Left hindlimb (tissue), 1 donor: ENCODE measurements around the gene CRCP.
"Not testable (repeated sequence)": the region's sequence is repeated elsewhere in the genome, so short reads cannot be mapped to it uniquely, and the experiment has no call there.

ENCODE experiments used
- DNase-seq: peaks from one replicate; pipeline ENCODE4 v3.0.0-alpha.2; 2018

The CRCP gene

DNA sequence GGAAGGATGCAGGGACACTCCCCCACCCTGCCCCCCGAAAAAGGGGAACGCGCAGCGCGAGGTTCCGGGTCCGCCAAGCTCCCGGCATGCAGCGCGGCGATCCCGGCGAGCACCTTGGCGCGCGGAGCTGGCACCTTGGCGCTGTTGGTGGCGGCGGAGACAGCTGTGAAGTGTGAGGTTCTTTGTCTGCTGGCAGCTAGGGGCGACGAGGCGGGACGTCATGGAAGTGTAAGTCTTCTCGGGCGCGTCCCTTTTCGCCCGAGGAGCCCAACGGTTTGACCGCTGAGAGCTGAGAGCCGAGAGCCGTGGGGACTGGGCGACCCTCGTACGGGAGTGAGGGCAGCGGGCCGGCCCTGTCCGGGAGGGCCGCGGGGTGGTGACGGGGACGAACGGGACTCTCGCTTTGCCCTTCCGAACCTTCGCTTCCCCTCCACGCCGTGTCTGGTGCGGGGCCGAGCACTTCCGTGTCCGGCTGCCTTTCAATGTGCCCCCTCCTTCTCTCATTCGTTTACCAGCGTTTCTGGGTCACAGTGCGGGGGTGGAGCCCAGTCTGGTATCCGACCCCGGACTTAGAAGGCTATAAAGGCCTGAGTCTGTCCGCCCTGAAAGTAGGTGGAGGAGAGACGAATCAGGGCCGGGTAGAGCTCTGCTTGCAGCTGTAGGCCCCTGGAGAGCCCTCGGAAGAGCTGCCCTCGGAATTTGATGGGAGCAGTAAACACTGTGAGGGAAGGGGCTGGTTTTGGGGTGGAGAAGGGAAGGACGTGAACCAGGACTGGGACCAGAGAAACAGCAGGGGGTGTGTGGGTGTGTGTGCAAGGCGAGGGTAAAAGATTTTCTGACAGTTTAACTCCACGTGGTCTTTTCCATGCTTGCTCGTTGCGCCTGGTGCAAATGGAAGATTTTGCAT, at the start of gene CRCP:
Gene CRCP, plus strand, starts transcription at position 105 of the 907 bp plus-strand sequence. Its CDS starts 116 bp downstream, at position 221.
- DNase-seq: peak; percentile 88

DNA sequence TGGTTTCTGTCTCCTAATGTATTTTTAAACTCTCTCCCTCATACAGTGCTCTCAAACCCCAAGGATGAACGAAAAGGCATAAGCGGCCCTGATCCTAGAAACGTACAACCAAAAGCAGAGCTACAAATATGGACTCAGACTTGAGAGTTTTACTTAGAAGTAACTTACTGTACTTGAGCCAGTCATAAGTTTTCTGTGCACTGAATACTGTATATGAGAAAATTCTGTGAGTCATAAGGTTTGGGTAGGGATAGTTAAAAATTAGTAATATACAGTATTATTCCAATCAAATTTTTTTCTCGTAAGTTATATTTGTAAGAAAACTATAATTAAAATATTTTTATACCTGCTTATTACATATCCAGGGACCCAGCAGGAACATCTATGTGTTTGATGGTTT, 44.9 kb upstream of the CRCP start:
- DNase-seq: no peak

DNA sequence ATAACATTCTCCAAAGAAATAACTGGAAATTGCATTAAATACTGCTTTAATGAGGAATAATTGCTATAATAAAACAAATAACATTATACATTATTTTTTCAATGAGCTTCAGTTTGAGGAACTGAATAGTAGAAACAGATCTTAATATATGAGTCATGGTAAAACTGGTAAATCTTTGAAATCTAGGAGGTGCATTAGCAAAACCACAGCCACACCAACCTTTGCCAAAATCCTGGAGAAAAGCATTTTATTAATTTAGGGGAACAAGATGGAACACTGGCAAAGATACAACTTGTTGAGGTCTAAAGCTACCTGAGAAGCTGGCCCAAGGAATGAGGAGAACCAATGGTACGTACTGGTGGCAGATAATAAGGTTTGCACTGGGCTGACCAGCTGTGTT, 44.4 kb upstream of the CRCP start:
- no peak for DNase-seq

DNA sequence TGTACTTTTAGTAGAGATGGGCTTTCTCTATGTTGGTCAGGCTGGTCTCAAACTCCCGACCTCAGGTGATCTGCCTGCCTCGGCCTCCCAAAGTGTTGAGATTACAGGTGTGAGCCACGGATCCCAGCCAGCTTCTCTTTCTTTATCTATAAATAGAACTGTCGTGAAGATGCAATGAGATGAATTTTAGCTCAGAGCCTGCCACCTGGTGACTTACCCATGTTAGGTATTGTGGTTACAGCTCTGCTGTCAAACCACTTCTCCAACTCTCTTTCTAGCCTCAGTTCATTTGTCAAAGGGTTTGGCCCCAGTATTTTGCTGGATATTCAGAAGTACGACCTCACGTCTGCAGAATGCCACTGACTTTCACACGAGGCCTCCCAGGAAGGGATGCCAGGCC, 42.4 kb upstream of the CRCP start:
- DNase-seq: not testable (repeated sequence)

DNA sequence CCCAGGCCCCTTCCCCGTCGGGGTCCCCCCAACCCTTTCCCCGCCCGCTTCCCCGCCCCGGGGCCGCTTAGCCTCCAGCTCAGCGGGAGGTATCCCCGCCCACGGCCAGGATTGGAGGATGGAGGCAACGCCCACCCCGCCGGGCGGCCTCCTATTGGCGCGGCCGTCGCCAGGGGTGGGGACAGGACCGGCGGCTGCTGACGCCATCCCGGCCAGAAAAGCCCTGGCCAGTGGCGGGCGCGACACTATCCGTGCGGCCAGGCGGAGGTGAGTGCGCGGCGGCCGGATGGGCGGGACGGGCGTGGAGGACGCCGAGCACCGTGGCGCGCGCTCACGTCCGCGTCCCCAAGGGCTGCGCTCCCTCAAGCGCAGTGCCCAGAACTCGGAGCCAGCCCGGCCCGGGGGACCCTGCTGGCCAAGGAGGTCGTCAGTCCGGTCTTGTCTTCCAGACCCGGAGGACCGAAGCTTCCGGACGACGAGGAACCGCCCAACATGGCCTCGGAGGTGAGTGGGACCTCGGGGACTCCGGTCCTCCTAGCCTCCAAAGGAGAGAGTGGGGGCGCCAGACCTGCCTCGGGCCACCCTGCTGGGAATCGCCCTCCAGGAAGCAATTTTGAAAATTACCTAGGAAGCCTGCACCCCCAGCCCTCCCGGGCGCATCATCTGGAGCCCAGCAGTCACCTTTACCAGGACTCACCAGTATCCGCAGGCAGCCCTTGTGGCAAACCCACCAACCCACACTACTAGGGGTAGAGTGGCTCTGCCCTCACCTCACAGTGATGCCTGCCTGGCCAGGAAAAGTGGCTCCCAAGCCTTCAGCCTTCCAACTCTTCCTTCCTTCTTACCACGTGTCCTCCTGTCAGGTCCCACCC, 38.8 kb upstream of the CRCP start, which contains the start of gene ASL:
Gene ASL, plus strand, starts transcription at position 230 of the 872 bp plus-strand sequence. Its CDS starts 263 bp downstream, at position 493.
- DNase-seq: peak; percentile 94

DNA sequence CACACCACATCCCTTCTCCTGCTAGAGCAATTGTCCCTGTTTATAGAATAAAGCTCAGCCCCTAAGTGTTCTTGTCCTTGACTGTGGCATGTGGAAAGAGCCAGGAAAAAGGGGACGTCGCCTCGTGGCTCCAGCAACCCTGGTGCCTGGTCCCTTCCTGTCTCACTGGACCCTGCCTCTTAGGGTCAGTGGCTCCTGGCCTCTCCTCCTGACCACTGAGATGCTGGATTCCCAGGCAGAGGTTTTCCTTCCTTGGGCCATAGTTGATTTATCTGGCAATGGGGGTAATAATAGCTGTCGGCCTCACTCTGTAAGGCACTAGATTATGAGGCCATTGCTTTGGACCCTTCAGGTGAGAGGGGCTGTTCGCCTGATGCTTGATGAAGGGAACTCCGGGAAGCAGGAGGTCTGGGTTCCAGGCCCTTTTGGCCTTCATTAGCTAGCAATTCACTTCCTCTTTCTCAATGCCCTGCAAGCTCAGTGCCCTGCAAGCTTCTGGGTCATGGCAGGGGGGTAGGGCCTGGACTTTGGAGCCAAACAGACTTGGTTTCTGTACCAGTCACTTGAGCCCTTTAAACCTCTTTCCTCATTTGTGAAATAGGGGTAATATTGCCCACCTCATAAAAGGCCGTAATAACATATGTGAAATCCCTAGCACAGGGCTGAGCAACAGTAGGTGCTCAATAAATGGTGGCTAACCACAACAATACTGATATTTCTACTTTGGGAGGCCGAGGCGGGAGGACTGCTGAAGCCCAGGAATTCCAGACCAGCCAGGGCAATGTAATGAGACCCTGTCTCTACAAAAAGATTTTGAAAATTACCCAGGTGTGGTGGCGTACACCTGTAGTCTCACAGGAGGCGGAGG, 38.0 kb upstream of the CRCP start:
- DNase-seq: no peak

DNA sequence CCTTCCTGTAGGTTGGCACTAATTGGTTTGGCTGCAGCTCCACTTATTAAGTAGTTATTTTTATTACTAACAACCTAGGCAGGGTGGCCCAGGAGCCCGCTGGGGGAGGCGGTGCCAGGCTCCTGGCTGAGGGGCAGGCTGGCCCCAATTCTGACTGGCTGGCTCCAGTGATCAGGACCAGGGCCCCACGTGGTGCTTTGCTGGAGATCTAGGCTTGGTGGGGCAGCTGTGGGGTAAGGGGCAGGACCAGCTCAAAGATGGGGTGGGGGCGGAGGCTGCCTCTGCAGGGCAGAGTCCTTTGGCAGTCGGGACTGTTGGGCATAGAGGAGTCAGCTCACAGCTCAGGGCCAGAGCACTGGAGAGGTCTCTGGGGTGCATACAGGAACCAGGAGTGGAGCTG, 36.6 kb upstream of the CRCP start:
- no peak for DNase-seq

DNA sequence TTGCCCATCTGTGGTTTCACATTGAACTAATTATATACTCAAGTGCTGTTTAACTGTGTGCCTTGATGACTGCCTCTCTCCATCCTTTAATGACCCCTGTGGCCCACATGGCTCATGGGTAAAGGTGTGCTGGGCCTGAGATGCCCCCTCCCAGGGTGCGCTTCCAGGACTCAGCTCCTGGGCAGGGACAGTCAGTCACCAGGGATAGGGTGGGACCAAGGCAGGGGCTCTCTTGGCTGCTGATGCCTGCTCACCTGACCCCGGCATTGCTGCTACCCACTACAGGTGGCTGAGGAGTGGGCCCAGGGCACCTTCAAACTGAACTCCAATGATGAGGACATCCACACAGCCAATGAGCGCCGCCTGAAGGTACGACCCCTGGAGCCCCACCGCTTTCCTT, 32.6 kb upstream of the CRCP start:
- no peak for DNase-seq

DNA sequence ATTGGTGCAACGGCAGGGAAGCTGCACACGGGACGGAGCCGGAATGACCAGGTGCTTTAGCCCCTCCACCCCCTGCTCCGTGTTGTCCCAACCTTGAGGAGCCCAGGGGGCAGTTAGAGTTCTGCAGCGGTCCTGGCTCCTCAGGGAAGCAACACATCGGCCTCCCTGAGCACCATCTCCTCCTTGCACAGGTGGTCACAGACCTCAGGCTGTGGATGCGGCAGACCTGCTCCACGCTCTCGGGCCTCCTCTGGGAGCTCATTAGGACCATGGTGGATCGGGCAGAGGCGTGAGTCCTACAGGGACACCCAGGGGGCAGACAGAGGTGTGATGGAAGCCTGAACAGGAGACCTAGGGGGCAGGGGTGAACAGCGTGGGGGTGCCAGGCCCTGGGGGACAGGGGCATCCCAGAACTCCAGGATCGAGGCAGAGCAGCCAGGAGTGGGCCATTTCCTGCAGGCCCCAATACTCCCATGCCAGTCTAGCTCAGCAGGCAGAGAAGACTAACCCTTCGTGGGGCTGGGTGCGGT, 31.7 kb upstream of the CRCP start:
- DNase-seq: no peak

DNA sequence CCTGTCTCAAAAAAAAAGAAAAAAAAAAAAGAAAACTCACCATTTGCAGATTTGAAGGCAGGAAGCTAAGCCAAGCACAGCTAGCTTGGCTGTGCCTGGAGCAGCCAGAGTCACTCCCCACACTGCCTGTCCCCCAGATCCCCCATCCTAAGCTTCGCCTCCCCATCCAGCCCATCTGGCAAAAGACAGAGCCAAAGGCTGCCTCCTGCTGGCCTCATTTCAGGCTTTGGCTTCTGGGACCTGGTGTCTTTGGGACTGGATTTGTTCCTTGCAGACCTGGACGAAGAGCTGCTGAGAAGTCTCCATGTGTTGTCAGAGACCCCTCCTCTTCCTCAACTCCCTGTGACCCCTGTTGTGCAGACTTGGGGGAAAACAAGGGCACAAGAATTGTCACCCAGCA, 31.0 kb upstream of the CRCP start:
- DNase-seq: no peak

DNA sequence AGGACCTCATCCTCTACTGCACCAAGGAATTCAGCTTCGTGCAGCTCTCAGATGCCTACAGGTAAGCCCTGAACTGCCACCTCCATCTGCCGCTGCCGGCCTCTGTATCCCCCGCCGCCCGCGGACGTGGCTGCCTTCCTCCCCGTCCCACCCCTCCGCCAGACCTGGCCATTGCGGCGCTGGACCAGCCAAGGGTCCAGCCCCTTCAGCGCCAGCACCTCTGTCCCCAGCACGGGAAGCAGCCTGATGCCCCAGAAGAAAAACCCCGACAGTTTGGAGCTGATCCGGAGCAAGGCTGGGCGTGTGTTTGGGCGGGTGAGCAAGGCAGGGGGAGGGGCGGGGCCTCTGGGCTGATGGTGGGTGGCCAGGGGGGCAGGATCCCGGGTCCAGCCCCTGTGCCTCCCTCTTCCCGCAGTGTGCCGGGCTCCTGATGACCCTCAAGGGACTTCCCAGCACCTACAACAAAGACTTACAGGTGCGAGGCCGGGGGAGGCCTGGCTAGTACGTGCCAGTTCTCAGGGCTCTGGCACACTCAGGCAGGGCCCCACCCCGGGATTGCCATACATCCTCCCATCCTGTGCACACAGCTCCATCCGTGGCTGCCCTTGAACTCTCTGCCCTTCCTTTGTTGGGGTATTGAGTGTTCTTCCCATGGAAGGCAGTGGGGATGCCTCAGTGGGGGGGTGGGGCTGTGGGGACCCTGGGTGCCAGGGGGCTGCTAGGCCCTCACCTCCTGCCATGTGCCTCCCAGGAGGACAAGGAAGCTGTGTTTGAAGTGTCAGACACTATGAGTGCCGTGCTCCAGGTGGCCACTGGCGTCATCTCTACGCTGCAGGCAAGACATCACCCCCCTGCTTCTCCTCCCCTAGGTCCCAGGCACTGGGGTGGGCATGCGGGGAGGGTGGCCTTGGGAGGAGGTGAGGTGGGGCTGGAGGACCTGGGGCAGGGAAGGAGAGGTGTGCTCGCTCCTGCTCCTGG, 25.5 kb upstream of the CRCP start:
- DNase-seq: no peak

DNA sequence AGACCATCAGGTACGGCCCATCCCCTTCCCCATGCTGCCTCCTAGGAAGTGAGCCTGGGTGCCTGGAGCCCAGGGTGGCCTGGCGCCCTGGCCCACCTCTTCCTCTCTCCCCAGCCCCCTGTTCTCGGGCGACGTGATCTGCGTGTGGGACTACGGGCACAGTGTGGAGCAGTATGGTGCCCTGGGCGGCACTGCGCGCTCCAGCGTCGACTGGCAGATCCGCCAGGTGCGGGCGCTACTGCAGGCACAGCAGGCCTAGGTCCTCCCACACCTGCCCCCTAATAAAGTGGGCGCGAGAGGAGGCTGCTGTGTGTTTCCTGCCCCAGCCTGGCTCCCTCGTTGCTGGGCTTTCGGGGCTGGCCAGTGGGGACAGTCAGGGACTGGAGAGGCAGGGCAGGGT, 22.0 kb upstream of the CRCP start:
- DNase-seq: no peak

DNA sequence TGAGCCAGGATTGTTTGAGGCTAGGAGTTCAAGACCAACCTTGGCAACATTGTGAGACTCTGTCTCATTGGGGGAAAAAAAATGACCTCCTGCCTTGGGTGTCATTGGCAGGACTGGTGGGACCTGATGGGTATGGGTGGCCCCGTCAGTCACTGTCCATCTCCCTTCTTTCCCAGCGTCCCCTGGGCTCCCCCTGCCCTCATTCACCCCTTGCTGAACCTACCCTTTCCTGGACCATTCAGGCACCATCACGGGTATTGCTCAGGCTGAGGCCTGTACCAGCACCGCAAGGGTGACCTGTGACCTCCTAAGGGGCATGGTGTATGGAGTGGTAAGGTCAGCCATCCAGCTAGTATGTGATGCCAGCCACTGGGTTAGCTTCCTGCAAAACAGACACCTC, 19.6 kb upstream of the CRCP start:
- DNase-seq: no peak

DNA sequence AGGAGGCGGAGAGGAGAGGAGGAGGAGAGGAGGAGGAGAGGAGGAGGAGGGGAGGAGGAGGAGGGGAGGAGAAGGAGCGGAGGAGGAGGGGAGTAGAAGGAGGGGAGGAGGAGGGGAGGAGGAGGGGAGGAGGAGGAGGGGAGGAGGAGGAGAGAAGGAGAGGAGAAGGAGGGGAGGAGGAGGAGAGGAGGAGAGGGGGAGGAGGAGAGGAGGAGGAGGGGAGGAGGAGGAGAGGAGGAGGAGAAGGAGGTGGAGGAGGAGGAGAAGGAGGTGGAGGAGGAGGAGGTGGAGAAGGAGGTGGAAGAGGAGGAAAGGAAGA, 15.5 kb upstream of the CRCP start:
- no peak for DNase-seq

DNA sequence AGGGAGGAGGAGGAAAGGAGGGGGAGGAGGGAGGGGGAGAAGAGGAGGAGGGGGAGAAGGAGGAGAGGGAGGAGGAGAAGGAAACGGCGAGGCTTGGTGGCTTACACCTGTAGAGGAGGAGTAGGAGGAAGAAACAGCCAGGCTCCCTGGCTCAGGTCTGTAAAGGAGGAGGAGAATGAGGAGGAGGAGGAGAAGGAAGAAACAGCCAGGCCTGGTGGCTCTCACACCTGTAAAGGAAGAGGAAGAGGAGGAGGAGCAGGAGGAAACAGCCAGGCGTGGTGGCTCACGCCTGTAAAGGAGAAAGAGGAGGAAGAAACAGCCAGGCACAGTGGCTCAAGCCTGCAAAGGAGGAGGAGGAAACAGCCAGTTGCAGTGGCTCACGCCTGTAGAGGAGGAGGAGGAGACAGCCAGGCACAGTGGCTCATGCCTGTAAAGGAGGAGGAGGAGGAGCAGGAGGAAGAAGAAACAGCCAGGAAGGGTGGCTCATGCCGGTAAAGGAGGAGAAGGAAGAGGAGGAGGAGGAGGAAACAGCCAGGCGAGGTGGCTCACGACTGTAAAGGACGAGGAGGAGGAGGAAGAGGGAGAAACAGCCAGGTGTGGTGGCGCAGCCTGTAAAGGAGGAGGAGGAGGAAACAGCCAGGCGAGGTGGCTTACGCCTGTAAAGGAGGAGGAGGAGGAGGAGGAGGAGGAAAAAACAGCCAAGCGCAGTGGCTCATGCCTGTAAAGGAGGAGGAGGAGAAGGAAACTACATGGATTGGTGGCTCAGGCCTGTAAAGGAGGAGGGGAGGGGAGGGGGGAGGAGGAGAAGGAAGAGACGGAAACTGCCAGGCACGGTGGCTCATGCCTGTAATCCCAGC, 14.9 kb upstream of the CRCP start:
- DNase-seq: peak; percentile 81

DNA sequence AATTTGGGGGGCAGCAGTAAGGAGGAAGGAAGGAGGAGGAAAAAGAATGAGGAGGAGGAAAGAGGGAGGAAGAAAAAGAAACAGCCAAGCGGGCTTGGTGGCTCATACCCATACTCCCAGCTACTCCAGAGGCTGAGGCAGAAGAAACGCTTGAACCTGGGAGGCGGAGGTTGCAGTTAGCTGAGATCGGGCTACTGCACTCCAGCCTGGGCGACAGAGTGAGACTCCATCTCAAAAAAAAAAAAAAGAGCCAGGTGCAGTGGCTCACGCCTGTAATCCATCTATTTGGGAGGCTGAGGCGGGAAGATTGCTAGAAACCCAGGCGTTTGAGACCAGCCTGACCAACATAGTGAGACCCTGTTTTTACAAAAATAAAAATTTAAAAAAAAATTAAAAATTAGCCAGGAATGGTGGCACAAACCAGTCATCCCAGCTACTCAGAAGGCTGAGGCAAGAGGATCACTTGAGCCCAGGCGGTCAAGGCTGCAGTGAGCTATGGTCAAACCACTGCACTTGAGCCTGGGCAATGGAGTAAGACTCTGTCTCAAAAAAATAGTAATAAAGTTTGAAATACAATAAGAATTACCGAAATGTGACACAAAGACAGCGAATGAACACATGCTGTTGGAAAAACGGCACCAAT, 14.1 kb upstream of the CRCP start:
- no peak for DNase-seq

DNA sequence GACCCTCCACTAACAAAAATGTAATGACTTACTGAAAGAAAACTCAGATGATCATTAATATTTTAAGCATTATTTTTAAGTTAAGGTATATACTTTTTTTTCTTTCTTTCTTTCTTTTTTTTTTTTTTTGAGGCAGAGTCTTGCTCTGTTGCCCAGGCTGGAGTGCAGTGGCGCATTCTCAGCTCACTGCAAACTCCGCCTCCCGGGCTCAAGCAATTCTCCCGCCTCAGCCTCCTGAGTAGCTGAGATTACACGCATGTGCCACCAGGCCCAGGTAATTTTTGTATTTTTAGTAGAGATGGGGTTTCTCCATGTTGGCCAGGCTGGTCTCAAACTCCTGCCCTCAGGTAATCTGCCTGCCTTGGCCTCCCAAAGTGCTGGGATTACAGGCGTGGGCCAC, 12.5 kb upstream of the CRCP start:
- not testable (repeated sequence) for DNase-seq

DNA sequence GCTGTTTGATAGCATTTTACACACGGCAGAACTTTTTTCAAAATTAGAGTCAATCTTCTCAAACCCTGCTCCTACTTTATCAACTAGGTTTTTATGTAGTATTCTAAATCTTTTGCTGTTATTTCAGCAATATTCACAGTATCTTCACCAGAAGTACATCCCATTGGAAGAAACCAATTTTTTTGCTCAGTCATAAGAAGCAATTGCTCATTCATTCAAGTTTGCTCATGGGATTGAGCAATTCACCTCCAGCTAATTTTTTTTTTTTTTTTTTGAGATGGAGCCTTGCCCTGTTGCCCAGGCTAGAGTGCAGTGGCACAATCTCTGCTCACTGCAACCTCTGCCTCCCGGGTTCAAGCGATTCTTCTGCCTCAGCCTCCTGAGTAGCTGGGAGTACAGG, 10.7 kb upstream of the CRCP start:
- DNase-seq: not testable (repeated sequence)

DNA sequence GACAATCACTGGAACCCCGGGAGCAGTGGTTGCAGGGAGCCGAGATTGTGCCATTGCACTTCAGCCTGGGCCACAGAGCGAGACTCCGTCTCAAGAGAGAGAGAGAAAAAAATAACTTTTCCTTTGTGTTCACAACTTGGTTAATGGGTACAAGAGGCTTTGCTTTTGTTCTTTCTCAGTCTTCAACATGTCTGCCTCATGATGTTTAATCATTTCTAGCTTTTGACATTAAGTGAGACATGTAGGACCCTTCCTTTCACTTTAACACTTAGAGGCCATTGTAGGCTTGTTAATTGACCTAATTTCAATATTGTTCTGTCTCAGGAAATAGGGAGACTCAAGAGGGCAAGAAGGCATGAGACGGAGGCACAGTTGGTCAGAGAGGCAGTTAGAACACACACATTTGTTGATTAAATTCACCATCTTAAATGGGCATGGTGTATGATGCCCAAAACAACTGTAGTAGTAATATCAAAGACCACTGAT, 9.3 kb upstream of the CRCP start:
- DNase-seq: no peak

DNA sequence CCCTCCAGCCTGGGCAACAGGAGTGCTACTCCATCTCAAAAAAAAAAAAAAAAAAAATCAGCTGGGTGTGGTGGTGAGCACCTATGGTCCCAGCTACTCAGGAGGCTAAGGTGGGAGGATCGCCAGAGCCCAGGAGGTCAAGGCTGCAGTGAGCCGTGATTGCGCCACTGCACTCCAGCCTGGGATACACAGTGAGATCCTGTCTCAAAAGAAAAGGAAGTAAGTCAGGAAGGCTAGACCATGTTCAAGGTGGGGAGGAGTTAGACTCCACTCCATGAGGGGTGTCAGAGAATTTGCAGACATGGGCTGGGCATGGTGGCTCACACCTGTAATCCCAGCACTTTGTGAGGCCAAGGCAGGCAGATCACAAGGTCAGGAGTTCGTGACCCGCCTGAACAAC, 6.2 kb upstream of the CRCP start:
- not testable (repeated sequence) for DNase-seq
